Keratinocyte (primary cell): ENCODE measurements around the gene KLRC3.

Experiments
- CTCF ChIP-seq, 3 experiments: IDR thresholded peaks in 1 of 3; conservative IDR thresholded peaks in 1 of 3; optimal IDR thresholded peaks in 1 of 3; 2 replicates in 2 of 3; 3 replicates in 1 of 3; pipeline versions ENCODE3 to v1.5.1; 2011; ENCODE audit warnings: low read length in 3 of 3, mild to moderate bottlenecking in 3 of 3, moderate library complexity in 2 of 3, control low read depth in 1 of 3, inconsistent platforms in 1 of 3; ENCODE audit not compliant: insufficient read depth in 2 of 3; ENCODE audit errors: extremely low read depth in 1 of 3
- EZH2 ChIP-seq: IDR thresholded peaks from one replicate; pipeline ENCODE4 v1.6.1; 2012; ENCODE audit warnings: inconsistent platforms, mild to moderate bottlenecking, low read length, moderate library complexity

- TF ChIP-seq CTCF (optimal IDR thresholded peaks at IDR 0.05 in 1 of 3, IDR thresholded peaks at IDR 0.05 in 1 of 3, conservative IDR thresholded peaks at IDR 0.05 in 1 of 3; ENCODE audit: extremely low read depth in 1 of 3, insufficient read depth in 2 of 3, low read length in 3 of 3), result no peak
- no peak for TF ChIP-seq EZH2
These were observed 50.6 kb downstream of the KLRC3 start for GRCh38 chr12:10369557-10370415.
